ENCODE data around the gene WDR13. TPM values are rescaled to one million over a fixed set of nuclear protein-coding genes. Genes with fewer than 3 reads are reported as not detected.
"Not testable (repeated sequence)": the region's sequence is repeated elsewhere in the genome, so short reads cannot be mapped to it uniquely, and the experiment has no call there.

Gene WDR13
- total and polyA plus RNA-seq, 7 experiments from 2014 or later, result 27.5 to 66.9 (median 51.6) TPM

- CTCF ChIA-PET, result no interaction called here
- DNase-seq, result no peak
- Histone ChIP-seq H3K4me3 (ENCODE audit: low read length) (no peak overlapping the region), H3K27ac (ENCODE audit: low read depth, low read length) (no peak overlapping the region), H3K4me1 (ENCODE audit: control insufficient read depth in 2 of 2, insufficient read depth in 2 of 2, low read length in 2 of 2) (peaks cover 4 to 7% of the 10 kb centered on the region in 2 donors), H3K27me3 (ENCODE audit: control insufficient read depth in 2 of 2, insufficient read depth in 2 of 2, low read length in 2 of 2) (no peaks in the 10 kb centered on the region), H3K36me3 (ENCODE audit: control insufficient read depth in 2 of 3, insufficient read depth in 3 of 3, low read length in 3 of 3) (no peaks in the 10 kb centered on the region), H3K9me3 (ENCODE audit: control insufficient read depth in 2 of 3, low read length in 3 of 3) (no peaks in the 10 kb centered on the region)
- intact Hi-C loops (cut with micrococcal nuclease), result no loop called here
- Mint-ChIP-seq H3K4me1 (peaks cover 0 to 10% (median 2%) of the 10 kb centered on the region in 7 donors), H3K27ac (no peak overlapping the region), H3K9me3 (no peaks in the 10 kb centered on the region), H3K27me3 (no peaks in the 10 kb centered on the region), H3K4me3 (no peak overlapping the region), H3K36me3 (no peaks in the 10 kb centered on the region)
- POLR2A ChIA-PET, result no interaction called here
- ATAC-seq, result no peak
Observed at GRCh38 chrX:48636776-48637175, 39.5 kb downstream of the WDR13 start.

GRCh38 chrX:48645669-48646068 lies 48.4 kb downstream of the WDR13 start:
- H3K4me3 ChIP-seq (ENCODE audit: low read length), result no peak overlapping the region
- no peaks in the 10 kb centered on the region for H3K9me3 ChIP-seq (ENCODE audit: control insufficient read depth in 2 of 3, low read length in 3 of 3)
- no peak overlapping the region for H3K27ac Mint-ChIP-seq
- no peaks in the 10 kb centered on the region for H3K4me1 ChIP-seq (ENCODE audit: control insufficient read depth in 2 of 2, insufficient read depth in 2 of 2, low read length in 2 of 2)
- no peak overlapping the region for H3K27ac ChIP-seq (ENCODE audit: low read depth, low read length)
- H3K4me1 Mint-ChIP-seq, result peaks cover 0 to 6% (median 2%) of the 10 kb centered on the region in 7 donors
- H3K36me3 Mint-ChIP-seq, result no peaks in the 10 kb centered on the region
- ChIA-PET CTCF (no interaction called here), POLR2A (no interaction called here)
- H3K27me3 Mint-ChIP-seq, result no peaks in the 10 kb centered on the region
- H3K36me3 ChIP-seq (ENCODE audit: control insufficient read depth in 2 of 3, insufficient read depth in 3 of 3, low read length in 3 of 3), result no peaks in the 10 kb centered on the region
- no peak for ATAC-seq
- no peaks in the 10 kb centered on the region for H3K9me3 Mint-ChIP-seq
- intact Hi-C loops (cut with micrococcal nuclease), result loop anchor here in 1 of 2 donors (5.0 kb wide), 1 partner anchor 252 kb away; the partner anchor contains the start of genes PQBP1 and TIMM17B
- no peak for DNase-seq
- no peak overlapping the region for H3K4me3 Mint-ChIP-seq
- no peaks in the 10 kb centered on the region for H3K27me3 ChIP-seq (ENCODE audit: control insufficient read depth in 2 of 2, insufficient read depth in 2 of 2, low read length in 2 of 2)

- H3K9me3 ChIP-seq (ENCODE audit: control insufficient read depth in 2 of 3, low read length in 3 of 3), result no peaks in the 10 kb centered on the region
- Mint-ChIP-seq H3K27ac (peak overlapping the region in 3 of 9 donors; percentile 42 to 58 (median 53)), H3K36me3 (no peaks in the 10 kb centered on the region), H3K4me3 (no peak overlapping the region), H3K27me3 (no peaks in the 10 kb centered on the region), H3K4me1 (peaks cover 0 to 18% (median 13%) of the 10 kb centered on the region in 7 donors), H3K9me3 (no peaks in the 10 kb centered on the region)
- intact Hi-C loops (cut with micrococcal nuclease), result loop anchor here (1.0 to 5.0 kb wide), 8 partner anchors 89 to 396 kb away; partner anchors contain the start of genes HDAC6 (in 1 of the 2), PQBP1 (in 1 of the 2) and TIMM17B (in 1 of the 2)
- no peaks in the 10 kb centered on the region for H3K36me3 ChIP-seq (ENCODE audit: control insufficient read depth in 2 of 3, insufficient read depth in 3 of 3, low read length in 3 of 3)
- ATAC-seq (peak; percentile 70), DNase-seq (peak in 8 of 9 donors; percentile 17 to 54 (median 38))
- CTCF ChIA-PET, result interaction anchor here (0.7 to 2.2 kb wide), 15 partner anchors 10 to 341 kb away, joined by 3 to 7 read pairs (median 3); partner anchors contain the start of genes PCSK1N, PQBP1, SLC35A2 and TIMM17B
- H3K27me3 ChIP-seq (ENCODE audit: control insufficient read depth in 2 of 2, insufficient read depth in 2 of 2, low read length in 2 of 2), result no peaks in the 10 kb centered on the region
- no peak overlapping the region for H3K27ac ChIP-seq (ENCODE audit: low read depth, low read length)
- no peaks in the 10 kb centered on the region for H3K4me1 ChIP-seq (ENCODE audit: control insufficient read depth in 2 of 2, insufficient read depth in 2 of 2, low read length in 2 of 2)
- POLR2A ChIA-PET, result interaction anchor here (0.7 to 1.6 kb wide), 8 partner anchors 35 to 1809 kb away, joined by 3 to 8 read pairs (median 4); partner anchors contain the start of genes HDAC6, SLC35A2 and WAS
- no peak overlapping the region for H3K4me3 ChIP-seq (ENCODE audit: low read length)
Observed at GRCh38 chrX:48648336-48648751, 51.1 kb downstream of the WDR13 start.

- intact Hi-C loops (cut with micrococcal nuclease), result loop anchor here (2.0 to 5.0 kb wide), 3 partner anchors 248 to 396 kb away; partner anchors contain the start of genes PQBP1 (in 1 of the 2) and TIMM17B (in 1 of the 2)
- Histone ChIP-seq H3K4me3 (ENCODE audit: low read length) (no peak overlapping the region), H3K27me3 (ENCODE audit: control insufficient read depth in 2 of 2, insufficient read depth in 2 of 2, low read length in 2 of 2) (no peaks in the 10 kb centered on the region), H3K36me3 (ENCODE audit: control insufficient read depth in 2 of 3, insufficient read depth in 3 of 3, low read length in 3 of 3) (no peaks in the 10 kb centered on the region), H3K4me1 (ENCODE audit: control insufficient read depth in 2 of 2, insufficient read depth in 2 of 2, low read length in 2 of 2) (no peaks in the 10 kb centered on the region), H3K27ac (ENCODE audit: low read depth, low read length) (no peak overlapping the region), H3K9me3 (ENCODE audit: control insufficient read depth in 2 of 3, low read length in 3 of 3) (no peaks in the 10 kb centered on the region)
- no peaks in the 10 kb centered on the region for H3K9me3 Mint-ChIP-seq
- DNase-seq, result no peak
- peaks cover 0 to 18% (median 13%) of the 10 kb centered on the region in 7 donors for H3K4me1 Mint-ChIP-seq
- no peak overlapping the region for H3K4me3 Mint-ChIP-seq
- CTCF ChIA-PET, result interaction anchor here (0.9 to 2.2 kb wide), 8 partner anchors 11 to 297 kb away, joined by 3 to 7 read pairs (median 4); partner anchors contain the start of genes PCSK1N, PQBP1 and TIMM17B
- POLR2A ChIA-PET, result interaction anchor here (0.8 to 1.6 kb wide), 4 partner anchors 88 to 307 kb away, joined by 3 to 6 read pairs (median 4); partner anchors contain the start of gene HDAC6
- H3K27ac Mint-ChIP-seq, result no peak overlapping the region
- no peak for ATAC-seq
- no peaks in the 10 kb centered on the region for H3K36me3 Mint-ChIP-seq
- H3K27me3 Mint-ChIP-seq, result no peaks in the 10 kb centered on the region
Observed at GRCh38 chrX:48649102-48649501, 51.8 kb downstream of the WDR13 start.

GRCh38 chrX:48652055-48652579 lies 54.8 kb downstream of the WDR13 start:
- H3K9me3 ChIP-seq (ENCODE audit: control insufficient read depth in 2 of 3, low read length in 3 of 3); H3K36me3 ChIP-seq (ENCODE audit: control insufficient read depth in 2 of 3, insufficient read depth in 3 of 3, low read length in 3 of 3); ATAC-seq; H3K27me3 ChIP-seq (ENCODE audit: control insufficient read depth in 2 of 2, insufficient read depth in 2 of 2, low read length in 2 of 2); intact Hi-C loops (cut with micrococcal nuclease); H3K9me3 Mint-ChIP-seq; H3K36me3 Mint-ChIP-seq; H3K4me3 ChIP-seq (ENCODE audit: low read length); H3K4me1 ChIP-seq (ENCODE audit: control insufficient read depth in 2 of 2, insufficient read depth in 2 of 2, low read length in 2 of 2); H3K27me3 Mint-ChIP-seq: not testable (repeated sequence)
- H3K27ac ChIP-seq (ENCODE audit: low read depth, low read length), result peak overlapping the region; percentile 35
- Mint-ChIP-seq H3K4me3 (peak overlapping the region in 7 of 10 donors; percentile 7 to 68 (median 59)), H3K4me1 (peaks cover 0 to 18% (median 13%) of the 10 kb centered on the region in 7 donors), H3K27ac (peak overlapping the region in 7 of 9 donors; percentile 29 to 60 (median 48))
- POLR2A ChIA-PET, result interaction anchor here (0.5 to 2.4 kb wide), 8 partner anchors 31 to 307 kb away, joined by 3 to 7 read pairs (median 4); partner anchors contain the start of genes PQBP1, SUV39H1, TIMM17B and WAS
- CTCF ChIA-PET, result interaction anchor here (0.6 to 1.3 kb wide), 3 partner anchors 20 to 289 kb away, joined by 3 to 4 read pairs (median 3); no protein-coding TSS in a partner anchor
- DNase-seq, result peak in 3 of 9 donors; percentile 16 to 22 (median 19)

GRCh38 chrX:48654746-48655145 lies 57.5 kb downstream of the WDR13 start:
- DNase-seq; H3K27me3 Mint-ChIP-seq; H3K27ac ChIP-seq (ENCODE audit: low read depth, low read length); H3K36me3 ChIP-seq (ENCODE audit: control insufficient read depth in 2 of 3, insufficient read depth in 3 of 3, low read length in 3 of 3); H3K4me3 ChIP-seq (ENCODE audit: low read length); ATAC-seq; H3K27me3 ChIP-seq (ENCODE audit: control insufficient read depth in 2 of 2, insufficient read depth in 2 of 2, low read length in 2 of 2); H3K4me3 Mint-ChIP-seq; H3K9me3 Mint-ChIP-seq; H3K4me1 ChIP-seq (ENCODE audit: control insufficient read depth in 2 of 2, insufficient read depth in 2 of 2, low read length in 2 of 2); H3K9me3 ChIP-seq (ENCODE audit: control insufficient read depth in 2 of 3, low read length in 3 of 3); intact Hi-C loops (cut with micrococcal nuclease); H3K36me3 Mint-ChIP-seq; H3K27ac Mint-ChIP-seq: not testable (repeated sequence)
- ChIA-PET POLR2A (interaction anchor here (0.7 to 1.0 kb wide), 2 partner anchors 29 to 326 kb away, joined by 3 read pairs; partner anchors contain the start of gene WAS), CTCF (interaction anchor here (0.7 kb wide), 1 partner anchor 147 kb away, joined by 3 read pairs; the partner anchor contains the start of gene HDAC6)
- peaks cover 0 to 16% (median 10%) of the 10 kb centered on the region in 7 donors for H3K4me1 Mint-ChIP-seq

All from naive thymus-derived CD4-positive, alpha-beta T cell (primary cell).